ENCODE data around the gene SPSB1.

Gene SPSB1

DNA sequence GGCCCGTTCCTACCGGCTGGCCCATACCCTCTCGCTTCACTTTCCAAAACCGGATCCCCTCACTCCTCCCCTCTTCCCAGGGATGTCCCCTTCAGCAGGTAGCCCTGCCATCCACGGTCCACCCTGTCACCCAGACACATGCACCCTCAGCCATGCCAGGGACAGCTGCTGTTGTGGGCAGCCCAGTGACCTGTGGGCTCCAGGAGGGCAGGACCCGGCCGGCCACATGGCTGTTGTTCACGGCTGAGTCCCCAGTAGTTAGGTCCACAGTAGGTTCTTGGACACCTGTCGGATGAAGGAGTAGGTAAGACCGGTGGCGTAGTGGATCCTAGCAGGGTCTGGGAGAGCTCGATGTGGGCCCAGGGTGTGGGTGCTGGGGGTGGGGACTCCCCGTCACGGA is 12.5 kb downstream of the SPSB1 start:
- Histone ChIP-seq H3K4me1 (no peaks in the 10 kb centered on the region), H3K4me3 (ENCODE audit: low read depth, low read length) (no peak overlapping the region), H3K27me3 (no peaks in the 10 kb centered on the region), H3K9me3 (no peaks in the 10 kb centered on the region), H3K36me3 (no peaks in the 10 kb centered on the region)
- DNase-seq, result no peak
- TF ChIP-seq, protein P1, sequence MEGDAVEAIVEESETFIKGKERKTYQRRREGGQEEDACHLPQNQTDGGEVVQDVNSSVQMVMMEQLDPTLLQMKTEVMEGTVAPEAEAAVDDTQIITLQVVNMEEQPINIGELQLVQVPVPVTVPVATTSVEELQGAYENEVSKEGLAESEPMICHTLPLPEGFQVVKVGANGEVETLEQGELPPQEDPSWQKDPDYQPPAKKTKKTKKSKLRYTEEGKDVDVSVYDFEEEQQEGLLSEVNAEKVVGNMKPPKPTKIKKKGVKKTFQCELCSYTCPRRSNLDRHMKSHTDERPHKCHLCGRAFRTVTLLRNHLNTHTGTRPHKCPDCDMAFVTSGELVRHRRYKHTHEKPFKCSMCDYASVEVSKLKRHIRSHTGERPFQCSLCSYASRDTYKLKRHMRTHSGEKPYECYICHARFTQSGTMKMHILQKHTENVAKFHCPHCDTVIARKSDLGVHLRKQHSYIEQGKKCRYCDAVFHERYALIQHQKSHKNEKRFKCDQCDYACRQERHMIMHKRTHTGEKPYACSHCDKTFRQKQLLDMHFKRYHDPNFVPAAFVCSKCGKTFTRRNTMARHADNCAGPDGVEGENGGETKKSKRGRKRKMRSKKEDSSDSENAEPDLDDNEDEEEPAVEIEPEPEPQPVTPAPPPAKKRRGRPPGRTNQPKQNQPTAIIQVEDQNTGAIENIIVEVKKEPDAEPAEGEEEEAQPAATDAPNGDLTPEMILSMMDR (IDR thresholded peaks at IDR 0.05; ENCODE audit: low read depth, low read length), result no peak

DNA sequence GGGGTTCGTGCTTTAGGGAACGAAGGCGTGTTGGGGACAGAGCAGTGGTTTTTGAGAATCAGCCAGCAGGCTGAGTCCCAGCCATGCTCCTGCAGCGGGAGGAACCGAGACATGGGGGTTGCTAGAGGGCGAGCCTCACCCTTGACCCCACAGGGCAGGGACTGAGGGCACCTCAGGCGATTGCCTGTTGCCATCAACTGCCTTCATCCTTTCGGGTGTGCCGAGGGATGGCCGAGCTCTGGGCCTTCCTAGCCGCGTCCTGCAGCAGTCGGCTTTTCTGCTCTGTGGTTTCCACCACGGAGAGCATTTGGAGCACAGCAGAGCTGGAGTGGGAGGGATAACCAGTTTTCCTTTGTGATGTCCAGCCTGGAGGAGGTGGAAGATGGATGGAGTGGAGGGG is 13.3 kb downstream of the SPSB1 start:
- no peaks in the 10 kb centered on the region for H3K9me3 ChIP-seq
- H3K4me3 ChIP-seq (ENCODE audit: low read depth, low read length), result no peak overlapping the region
- TF ChIP-seq, protein P1 (IDR thresholded peaks at IDR 0.05; ENCODE audit: low read depth, low read length), result no peak
- no peak for DNase-seq
- no peaks in the 10 kb centered on the region for H3K36me3 ChIP-seq
- H3K27me3 ChIP-seq, result no peaks in the 10 kb centered on the region
- no peaks in the 10 kb centered on the region for H3K4me1 ChIP-seq

DNA sequence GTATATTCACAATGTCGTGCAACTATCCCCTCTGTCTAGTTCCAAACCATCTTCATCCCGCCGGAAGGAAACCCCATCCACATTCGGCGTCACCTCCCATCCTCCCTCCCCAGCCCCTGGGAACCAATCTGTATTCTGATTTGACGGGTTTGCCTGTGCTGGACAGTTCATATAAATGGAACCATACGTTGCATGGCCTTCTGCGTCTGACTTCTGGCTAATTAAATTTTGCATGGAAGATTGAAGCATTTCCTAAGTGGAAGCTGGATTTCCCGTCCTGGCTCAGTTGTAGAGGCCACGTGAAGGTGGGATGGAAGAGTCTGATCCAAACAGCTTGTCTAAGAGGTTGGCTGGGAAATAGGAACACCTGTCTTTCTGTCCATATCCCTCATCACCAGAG is 14.6 kb downstream of the SPSB1 start:
- H3K4me1 ChIP-seq, result no peaks in the 10 kb centered on the region
- peak; percentile 33 for DNase-seq
- H3K27me3 ChIP-seq, result no peaks in the 10 kb centered on the region
- TF ChIP-seq, protein P1 (IDR thresholded peaks at IDR 0.05; ENCODE audit: low read depth, low read length), result no peak
- no peak overlapping the region for H3K4me3 ChIP-seq (ENCODE audit: low read depth, low read length)
- no peaks in the 10 kb centered on the region for H3K9me3 ChIP-seq
- H3K36me3 ChIP-seq, result no peaks in the 10 kb centered on the region

DNA sequence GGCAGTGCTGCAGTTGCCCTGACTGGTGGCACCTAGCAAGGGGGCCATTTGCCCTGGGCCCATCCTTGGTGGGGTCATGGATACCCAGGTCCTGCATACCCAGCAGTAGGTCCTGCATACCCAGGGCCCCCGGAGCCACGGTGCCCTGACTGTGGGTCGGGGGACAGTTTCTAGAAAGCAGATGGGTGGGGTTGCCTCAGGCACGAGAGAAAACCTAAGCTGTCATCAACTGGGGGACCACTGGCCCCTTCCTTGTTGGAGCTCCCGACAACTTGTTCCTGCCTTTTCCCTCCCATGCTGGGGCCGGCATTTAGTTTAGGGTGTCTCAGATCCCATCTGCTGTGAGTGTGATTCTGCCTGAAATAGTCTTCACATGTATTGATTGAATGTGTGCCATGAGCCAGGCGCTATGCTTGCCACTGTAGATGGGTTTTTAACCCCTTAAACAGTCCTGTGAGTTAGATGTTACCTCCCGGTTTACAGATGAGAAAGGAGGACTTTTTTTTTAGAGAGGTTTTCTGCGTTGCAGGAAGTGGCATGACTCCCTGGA is 15.6 kb downstream of the SPSB1 start:
- Histone ChIP-seq H3K4me3 (ENCODE audit: low read depth, low read length) (no peak overlapping the region), H3K4me1 (no peaks in the 10 kb centered on the region), H3K36me3 (no peaks in the 10 kb centered on the region), H3K9me3 (no peaks in the 10 kb centered on the region), H3K27me3 (no peaks in the 10 kb centered on the region)
- DNase-seq, result no peak
- TF ChIP-seq, protein P1 (IDR thresholded peaks at IDR 0.05; ENCODE audit: low read depth, low read length), result no peak

DNA sequence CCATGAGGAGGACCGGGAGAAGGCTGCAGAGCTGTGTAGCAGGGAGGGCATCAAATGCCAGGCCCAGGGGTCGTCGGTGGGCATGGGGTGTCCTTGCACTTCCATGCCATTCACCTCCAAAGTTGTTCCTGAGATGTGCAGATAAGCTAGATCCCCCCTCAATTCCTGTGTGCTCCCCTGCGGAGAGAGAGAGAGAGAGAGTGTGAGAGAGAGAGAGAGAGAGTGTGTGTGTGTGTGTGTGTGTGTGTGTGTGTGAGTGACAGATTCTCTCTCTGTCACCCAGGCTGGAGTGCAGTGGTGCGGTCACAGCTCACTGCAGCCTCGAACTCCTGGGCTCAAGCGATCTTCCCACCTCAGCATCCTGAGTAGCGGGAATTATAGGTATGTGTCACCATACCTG is 16.4 kb downstream of the SPSB1 start:
- Histone ChIP-seq H3K27me3 (no peaks in the 10 kb centered on the region), H3K4me3 (ENCODE audit: low read depth, low read length) (no peak overlapping the region), H3K4me1 (no peaks in the 10 kb centered on the region), H3K36me3 (no peaks in the 10 kb centered on the region), H3K9me3 (no peaks in the 10 kb centered on the region)
- TF ChIP-seq, protein P1 (IDR thresholded peaks at IDR 0.05; ENCODE audit: low read depth, low read length), result no peak
- DNase-seq, result no peak

DNA sequence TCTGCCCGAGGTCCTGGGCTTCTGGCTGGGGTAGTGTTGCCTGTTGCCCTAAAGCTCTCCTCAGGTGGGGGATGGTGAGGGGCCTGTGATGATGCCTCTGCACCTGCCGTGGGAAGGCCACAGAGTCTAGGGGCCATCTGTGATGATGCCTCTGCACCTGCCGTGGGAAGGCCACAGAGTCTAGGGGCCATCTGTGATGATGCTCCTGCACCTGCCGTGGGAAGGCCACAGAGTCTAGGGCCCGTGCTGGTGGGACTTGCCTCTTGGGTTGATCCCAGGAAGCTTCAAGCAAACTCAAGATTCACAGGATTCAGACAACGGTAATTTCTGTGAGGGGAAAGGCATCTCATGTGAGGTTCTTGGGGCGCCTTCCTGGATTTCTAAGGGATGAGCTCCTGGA is 17.3 kb downstream of the SPSB1 start:
- Histone ChIP-seq H3K4me1 (no peaks in the 10 kb centered on the region), H3K36me3 (no peaks in the 10 kb centered on the region), H3K27me3 (no peaks in the 10 kb centered on the region), H3K9me3 (no peaks in the 10 kb centered on the region), H3K4me3 (ENCODE audit: low read depth, low read length) (no peak overlapping the region)
- TF ChIP-seq, protein P1 (IDR thresholded peaks at IDR 0.05; ENCODE audit: low read depth, low read length), result no peak
- no peak for DNase-seq
